GM23338 (cell line): ENCODE data around the gene SPAG16. TPM values are rescaled to one million over a fixed set of nuclear protein-coding genes. Genes with fewer than 3 reads are reported as not detected.

Source experiments
- ATAC-seq: fragments of 200-7000 bp; cut with Tn5 transposase; 3 replicates; pipeline ENCODE4 v1.9.1; 2020
- DNase-seq: peaks from one replicate; pipeline ENCODE4 v3.0.0-alpha.2; 2015; ENCODE audit warnings: low spot score
- H2AFZ ChIP-seq: fragments of 200-600 bp; sonication (generic); 2 replicates; pipeline ENCODE4 v1.8.0; 2016; ENCODE audit warnings: antibody characterized with exemption, mild to moderate bottlenecking, moderate library complexity
- H3F3A ChIP-seq: fragments of 200-600 bp; sonication (generic); replicated peaks from 2 replicates; pipeline ENCODE4 v1.8.0; 2017; ENCODE audit warnings: antibody characterized with exemption, mixed run types, low read depth
- H3K27ac ChIP-seq: fragments of 200-600 bp; sonication (generic); 2 replicates; pipeline ENCODE4 v1.6.1; 2016; ENCODE audit warnings: low read depth
- H3K27me3 ChIP-seq: fragments of 200-600 bp; sonication (generic); 2 replicates; pipeline ENCODE4 v1.8.0; 2016; ENCODE audit warnings: mild to moderate bottlenecking, mixed run types, moderate library complexity; ENCODE audit not compliant: insufficient read depth
- H3K36me3 ChIP-seq: fragments of 200-600 bp; sonication (generic); 2 replicates; pipeline ENCODE4 v1.8.0; 2016; ENCODE audit warnings: mild to moderate bottlenecking; ENCODE audit not compliant: insufficient read depth
- H3K4me1 ChIP-seq: fragments of 200-600 bp; sonication (generic); 2 replicates; pipeline ENCODE4 v1.8.0; 2016; ENCODE audit warnings: mild to moderate bottlenecking, moderate library complexity; ENCODE audit not compliant: insufficient read depth
- H3K4me2 ChIP-seq: fragments of 200-600 bp; sonication (generic); 2 replicates; pipeline ENCODE4 v1.7.1; 2017; ENCODE audit warnings: mixed run types
- H3K4me3 ChIP-seq: fragments of 200-600 bp; sonication (generic); 2 replicates; pipeline ENCODE4 v1.6.1; 2016; ENCODE audit warnings: mixed run types
- H3K79me2 ChIP-seq: fragments of 200-600 bp; sonication (generic); replicated peaks from 2 replicates; pipeline ENCODE4 v1.8.0; 2017; ENCODE audit warnings: mild to moderate bottlenecking; ENCODE audit not compliant: insufficient read depth
- H3K9me2 ChIP-seq: fragments of 200-600 bp; sonication (generic); 2 replicates; pipeline ENCODE4 v1.8.0; 2017; ENCODE audit not compliant: insufficient read depth
- H4K20me1 ChIP-seq: fragments of 200-600 bp; sonication (generic); replicated peaks from 2 replicates; pipeline ENCODE4 v1.8.0; 2017; ENCODE audit warnings: mild to moderate bottlenecking; ENCODE audit not compliant: insufficient read depth
- H3K27ac Mint-ChIP-seq: 2 replicates; pipeline ENCODE4 v1.8.0; 2020; ENCODE audit warnings: inconsistent platforms, mild to moderate bottlenecking, moderate library complexity, mixed read lengths
- H3K27me3 Mint-ChIP-seq: 3 replicates; pipeline ENCODE4 v1.8.0; 2022; ENCODE audit warnings: low read depth, mild to moderate bottlenecking, moderate library complexity, mixed read lengths, inconsistent platforms; ENCODE audit not compliant: insufficient read depth, poor library complexity
- H3K36me3 Mint-ChIP-seq: 3 replicates; pipeline ENCODE4 v1.8.0; 2021; ENCODE audit warnings: low read depth, mild to moderate bottlenecking, inconsistent platforms, moderate library complexity, mixed read lengths
- H3K4me1 Mint-ChIP-seq: 3 replicates; pipeline ENCODE4 v1.8.0; 2020; ENCODE audit warnings: mild to moderate bottlenecking, inconsistent platforms, mixed read lengths
- H3K4me3 Mint-ChIP-seq: 3 replicates; pipeline ENCODE4 v1.8.0; 2021; ENCODE audit warnings: moderate library complexity, mild to moderate bottlenecking, inconsistent platforms, mixed read lengths
- H3K9me3 Mint-ChIP-seq: 3 replicates; pipeline ENCODE4 v1.8.0; 2020; ENCODE audit warnings: moderate library complexity, mild to moderate bottlenecking, inconsistent platforms, mixed read lengths
- CTCF ChIP-seq, 2 experiments: fragments of 200-600 bp in 1 of 2; sonication (generic) in 1 of 2; conservative IDR thresholded peaks; 2 replicates each; pipeline versions ENCODE4 v1.5.1 to v1.6.1; 2016 to 2017; ENCODE audit warnings: antibody characterized with exemption in 2 of 2, low read depth in 2 of 2, mild to moderate bottlenecking in 2 of 2, moderate library complexity in 1 of 2
- ETS1 ChIP-seq: IDR thresholded peaks from 2 replicates; pipeline ENCODE4 v1.6.1; 2016; ENCODE audit warnings: antibody characterized with exemption
- EZH2phosphoT487 ChIP-seq: fragments of 200-600 bp; sonication (generic); IDR thresholded peaks from one replicate; pipeline ENCODE4 v1.8.1; 2018; ENCODE audit warnings: antibody characterized with exemption; ENCODE audit not compliant: unreplicated experiment
- polyA plus RNA-seq: library from polyadenylated mRNA; unstranded; fragments of >200 nt; fragmentation: Nextera tagmentation; extraction: Ambion mirVana; gene quantifications from 2 replicates; pipeline ENCODE4 v1.2.1, GENCODE V29; 2016
- total RNA-seq: library from RNA; depleted of rRNA; stranded (reverse); fragments of >200 nt; shearing (Covaris generic); gene quantifications from 2 replicates; pipeline ENCODE4 v1.2.3, GENCODE V29; 2014
- TF ChIP-seq, protein P1 (sequence below): fragments of 250-450 bp; sonication (Bioruptor Pico); IDR thresholded peaks from 2 replicates; pipeline ENCODE4 v1.5.0; 2020; ENCODE audit warnings: mild to moderate bottlenecking, moderate library complexity

Gene SPAG16
- total and polyA plus RNA-seq, 2 experiments from 2014 or later, result 19.7 to 47.8 TPM

GRCh38 chr2:214310319-214310718 is 1026.1 kb downstream of the SPAG16 start (continued):
- TF ChIP-seq, protein P1, sequence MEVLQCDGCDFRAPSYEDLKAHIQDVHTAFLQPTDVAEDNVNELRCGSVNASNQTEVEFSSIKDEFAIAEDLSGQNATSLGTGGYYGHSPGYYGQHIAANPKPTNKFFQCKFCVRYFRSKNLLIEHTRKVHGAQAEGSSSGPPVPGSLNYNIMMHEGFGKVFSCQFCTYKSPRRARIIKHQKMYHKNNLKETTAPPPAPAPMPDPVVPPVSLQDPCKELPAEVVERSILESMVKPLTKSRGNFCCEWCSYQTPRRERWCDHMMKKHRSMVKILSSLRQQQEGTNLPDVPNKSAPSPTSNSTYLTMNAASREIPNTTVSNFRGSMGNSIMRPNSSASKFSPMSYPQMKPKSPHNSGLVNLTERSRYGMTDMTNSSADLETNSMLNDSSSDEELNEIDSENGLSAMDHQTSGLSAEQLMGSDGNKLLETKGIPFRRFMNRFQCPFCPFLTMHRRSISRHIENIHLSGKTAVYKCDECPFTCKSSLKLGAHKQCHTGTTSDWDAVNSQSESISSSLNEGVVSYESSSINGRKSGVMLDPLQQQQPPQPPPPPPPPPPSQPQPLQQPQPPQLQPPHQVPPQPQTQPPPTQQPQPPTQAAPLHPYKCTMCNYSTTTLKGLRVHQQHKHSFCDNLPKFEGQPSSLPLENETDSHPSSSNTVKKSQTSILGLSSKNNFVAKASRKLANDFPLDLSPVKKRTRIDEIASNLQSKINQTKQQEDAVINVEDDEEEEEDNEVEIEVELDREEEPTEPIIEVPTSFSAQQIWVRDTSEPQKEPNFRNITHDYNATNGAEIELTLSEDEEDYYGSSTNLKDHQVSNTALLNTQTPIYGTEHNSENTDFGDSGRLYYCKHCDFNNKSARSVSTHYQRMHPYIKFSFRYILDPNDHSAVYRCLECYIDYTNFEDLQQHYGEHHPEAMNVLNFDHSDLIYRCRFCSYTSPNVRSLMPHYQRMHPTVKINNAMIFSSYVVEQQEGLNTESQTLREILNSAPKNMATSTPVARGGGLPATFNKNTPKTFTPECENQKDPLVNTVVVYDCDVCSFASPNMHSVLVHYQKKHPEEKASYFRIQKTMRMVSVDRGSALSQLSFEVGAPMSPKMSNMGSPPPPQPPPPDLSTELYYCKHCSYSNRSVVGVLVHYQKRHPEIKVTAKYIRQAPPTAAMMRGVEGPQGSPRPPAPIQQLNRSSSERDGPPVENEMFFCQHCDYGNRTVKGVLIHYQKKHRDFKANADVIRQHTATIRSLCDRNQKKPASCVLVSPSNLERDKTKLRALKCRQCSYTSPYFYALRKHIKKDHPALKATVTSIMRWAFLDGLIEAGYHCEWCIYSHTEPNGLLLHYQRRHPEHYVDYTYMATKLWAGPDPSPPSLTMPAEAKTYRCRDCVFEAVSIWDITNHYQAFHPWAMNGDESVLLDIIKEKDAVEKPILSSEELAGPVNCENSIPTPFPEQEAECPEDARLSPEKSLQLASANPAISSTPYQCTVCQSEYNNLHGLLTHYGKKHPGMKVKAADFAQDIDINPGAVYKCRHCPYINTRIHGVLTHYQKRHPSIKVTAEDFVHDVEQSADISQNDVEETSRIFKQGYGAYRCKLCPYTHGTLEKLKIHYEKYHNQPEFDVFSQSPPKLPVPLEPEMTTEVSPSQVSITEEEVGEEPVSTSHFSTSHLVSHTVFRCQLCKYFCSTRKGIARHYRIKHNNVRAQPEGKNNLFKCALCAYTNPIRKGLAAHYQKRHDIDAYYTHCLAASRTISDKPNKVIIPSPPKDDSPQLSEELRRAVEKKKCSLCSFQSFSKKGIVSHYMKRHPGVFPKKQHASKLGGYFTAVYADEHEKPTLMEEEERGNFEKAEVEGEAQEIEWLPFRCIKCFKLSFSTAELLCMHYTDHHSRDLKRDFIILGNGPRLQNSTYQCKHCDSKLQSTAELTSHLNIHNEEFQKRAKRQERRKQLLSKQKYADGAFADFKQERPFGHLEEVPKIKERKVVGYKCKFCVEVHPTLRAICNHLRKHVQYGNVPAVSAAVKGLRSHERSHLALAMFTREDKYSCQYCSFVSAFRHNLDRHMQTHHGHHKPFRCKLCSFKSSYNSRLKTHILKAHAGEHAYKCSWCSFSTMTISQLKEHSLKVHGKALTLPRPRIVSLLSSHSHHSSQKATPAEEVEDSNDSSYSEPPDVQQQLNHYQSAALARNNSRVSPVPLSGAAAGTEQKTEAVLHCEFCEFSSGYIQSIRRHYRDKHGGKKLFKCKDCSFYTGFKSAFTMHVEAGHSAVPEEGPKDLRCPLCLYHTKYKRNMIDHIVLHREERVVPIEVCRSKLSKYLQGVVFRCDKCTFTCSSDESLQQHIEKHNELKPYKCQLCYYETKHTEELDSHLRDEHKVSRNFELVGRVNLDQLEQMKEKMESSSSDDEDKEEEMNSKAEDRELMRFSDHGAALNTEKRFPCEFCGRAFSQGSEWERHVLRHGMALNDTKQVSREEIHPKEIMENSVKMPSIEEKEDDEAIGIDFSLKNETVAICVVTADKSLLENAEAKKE (CRISPR knock-in tag), result no peak

GRCh38 chr2:214311031-214311533 is 1026.8 kb downstream of the SPAG16 start:
- Histone ChIP-seq H3K79me2 (no peaks in the 10 kb centered on the region), H3K27ac (no peak overlapping the region), H3K27me3 (no peaks in the 10 kb centered on the region), H4K20me1 (no peaks in the 10 kb centered on the region), H3K36me3 (no peaks in the 10 kb centered on the region), H3F3A (no peaks in the 10 kb centered on the region), H3K4me1 (no peaks in the 10 kb centered on the region), H2AFZ (peak overlapping the region; percentile 11), H3K4me2 (no peak overlapping the region), H3K4me3 (no peak overlapping the region), H3K9me2 (no peaks in the 10 kb centered on the region; the same call in 1 of the 2 replicates)
- TF ChIP-seq, protein P1 (CRISPR knock-in tag), result 0 out of 2 replicates have a peak, but pooled peaks have one; percentile 11
- TF ChIP-seq EZH2phosphoT487 (no peak), ETS1 (no peak), CTCF (conservative IDR thresholded peaks at IDR 0.05; ENCODE audit: low read depth in 2 of 2) (peak; percentile 61 to 77)
- ATAC-seq (peak; percentile 99), DNase-seq (peak; percentile 79)
- Mint-ChIP-seq H3K9me3 (peaks cover 2% of the 10 kb centered on the region; the same call in 1 of the 3 replicates), H3K27me3 (no peaks in the 10 kb centered on the region), H3K27ac (no peak overlapping the region), H3K4me3 (no peak overlapping the region), H3K4me1 (no peaks in the 10 kb centered on the region; the same call in 2 of the 3 replicates), H3K36me3 (no peaks in the 10 kb centered on the region; the same call in 2 of the 3 replicates)
